ENCODE results near the gene TRIM71.
"Not testable (repeated sequence)": the region's sequence is repeated elsewhere in the genome, so short reads cannot be mapped to it uniquely, and the experiment has no call there.

The TRIM71 gene

GRCh38 chr3:32934150-32934742 lies 116.4 kb downstream of the TRIM71 start:
- DNase-seq (ENCODE audit: low spot score), result peak; percentile 43

GRCh38 chr3:32937331-32937730 lies 119.5 kb downstream of the TRIM71 start:
- DNase-seq (ENCODE audit: low spot score), result no peak

DNA sequence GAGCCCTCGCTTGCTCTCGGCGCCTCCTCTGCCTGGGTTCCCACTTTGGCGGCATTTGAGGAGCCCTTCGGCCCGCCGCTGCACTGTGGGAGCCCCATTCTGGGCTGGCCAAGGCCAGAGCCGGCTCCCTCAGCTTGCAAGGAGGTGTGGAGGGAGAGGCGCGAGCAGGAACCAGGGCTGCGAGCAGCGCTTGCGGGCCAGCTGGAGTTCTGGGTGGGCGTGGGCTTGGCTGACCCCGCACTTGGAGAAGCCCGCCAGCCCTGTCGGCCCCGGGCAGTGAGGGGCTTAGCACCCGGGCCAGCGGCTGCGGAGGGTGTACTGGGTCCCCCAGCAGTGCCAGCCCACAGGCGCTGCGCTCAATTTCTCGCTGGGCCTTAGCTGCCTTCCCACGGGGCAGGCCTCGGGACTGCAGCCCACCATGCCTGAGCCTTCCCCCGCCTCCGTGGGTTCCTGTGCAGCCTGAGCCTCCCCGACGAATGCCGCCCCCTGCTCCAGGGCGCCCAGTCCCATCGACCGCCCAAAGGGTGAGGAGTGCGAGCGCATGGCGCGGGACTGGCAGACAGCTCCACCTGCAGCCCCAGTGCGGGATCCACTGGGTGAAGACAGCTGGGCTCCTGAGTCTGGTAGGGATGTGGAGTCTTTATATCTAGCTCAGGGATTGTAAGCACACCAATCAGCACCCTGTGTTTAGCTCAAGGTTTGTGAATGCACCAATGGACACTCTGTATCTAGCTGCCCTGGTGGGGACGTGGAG lies 121.9 kb downstream of the TRIM71 start:
- not testable (repeated sequence) for DNase-seq (ENCODE audit: low spot score)

- DNase-seq (ENCODE audit: low spot score), result no peak
Observed at GRCh38 chr3:32940726-32941125, 122.9 kb downstream of the TRIM71 start.

DNA sequence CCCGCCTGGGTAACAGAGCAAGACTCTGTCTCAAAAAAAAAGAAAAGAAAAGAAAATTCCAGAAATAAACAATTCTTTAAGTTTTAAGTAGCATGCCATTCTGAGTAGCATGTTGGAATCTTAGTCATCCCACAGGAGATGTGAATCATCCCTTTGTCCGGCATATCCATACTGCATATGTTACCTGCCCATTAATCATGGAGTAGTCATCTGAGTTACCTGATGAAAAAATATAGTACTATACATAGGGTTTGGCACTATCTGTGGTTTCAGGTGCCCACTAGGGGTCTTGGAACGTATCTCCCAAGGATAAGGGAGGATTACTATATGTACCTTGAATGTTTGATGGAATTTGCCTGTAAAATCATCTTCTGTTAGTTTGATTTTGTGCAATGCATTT lies 127.3 kb downstream of the TRIM71 start:
- DNase-seq (ENCODE audit: low spot score), result no peak

DNA sequence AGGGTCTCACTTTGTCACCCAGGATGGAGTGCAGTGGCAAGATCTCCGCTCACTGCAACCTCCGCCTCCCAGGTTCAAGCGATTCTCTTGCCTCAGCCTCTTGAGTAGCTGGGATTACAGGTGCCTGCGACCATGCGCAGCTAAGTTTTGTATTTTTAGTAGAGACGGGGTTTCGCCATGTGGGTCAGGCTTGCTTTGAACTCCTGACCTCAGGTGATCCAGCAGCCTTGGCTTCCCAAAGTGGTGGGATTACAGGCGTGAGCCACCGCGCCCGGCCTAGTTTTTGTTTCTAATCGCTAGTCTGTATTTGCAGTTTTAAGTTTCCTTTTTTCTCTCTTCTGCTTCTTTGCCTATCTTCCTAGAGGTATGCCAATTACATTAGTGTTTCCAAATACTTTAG lies 127.8 kb downstream of the TRIM71 start:
- not testable (repeated sequence) for DNase-seq (ENCODE audit: low spot score)

GRCh38 chr3:32946973-32947788 lies 129.4 kb downstream of the TRIM71 start:
- DNase-seq (ENCODE audit: low spot score), result no peak

Data from D341Med (cell line).